Astrocyte of the cerebellum (primary cell): Measurements from ENCODE around the gene SLC35G6.

Experiments used
- DNase-seq: peaks from one replicate; pipeline ENCODE4 v3.0.0-alpha.2; 2011; ENCODE audit warnings: low read depth
- H3K4me3 ChIP-seq: 2 replicates; pipeline ENCODE4 v1.5.1; 2011; ENCODE audit warnings: mild to moderate bottlenecking, low read depth, low read length, moderate library complexity
- in situ Hi-C: cut with HindIII; loops from 2 replicates; pipeline ENCODE4 v1.10.0; 2017; ENCODE audit warnings: low sequenced_read_pairs
- TF ChIP-seq, protein P1 (sequence below): IDR thresholded peaks from 2 replicates; pipeline ENCODE4 v1.5.1; 2012; ENCODE audit warnings: low read length, low read depth, moderate library complexity, mild to moderate bottlenecking; ENCODE audit errors: missing control alignments

The SLC35G6 gene

DNA sequence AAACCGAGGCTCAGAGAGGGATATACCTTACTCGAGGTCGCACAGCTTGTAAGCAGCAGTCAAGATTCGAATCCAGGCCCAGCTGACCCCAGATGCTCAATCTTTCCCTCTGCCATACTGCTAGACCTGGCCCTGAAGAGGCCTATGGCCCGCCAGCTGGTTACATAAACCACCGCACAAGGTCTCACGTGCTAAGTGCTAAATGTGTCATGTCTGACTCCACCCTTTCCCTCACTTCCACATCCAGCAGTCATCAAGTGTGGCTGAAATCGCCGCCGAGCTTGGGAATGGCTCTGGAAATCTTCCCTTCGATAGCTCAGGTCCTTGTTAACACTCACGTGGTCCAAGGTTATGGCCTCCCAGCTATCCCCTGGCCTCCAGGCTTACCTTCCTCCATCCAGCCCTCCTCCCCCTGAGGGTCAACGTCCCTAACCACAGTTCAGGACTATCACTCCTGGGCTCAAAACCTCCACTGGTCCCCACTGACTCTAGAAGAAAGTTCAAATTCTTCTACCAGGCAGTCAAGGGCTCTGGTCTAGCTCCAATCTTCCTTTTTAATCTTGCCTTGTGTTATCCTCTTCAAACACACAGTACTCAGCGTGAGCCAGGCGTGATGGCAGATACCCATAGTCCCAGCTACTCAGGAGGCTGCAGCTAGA, 5.4 kb upstream of the SLC35G6 start:
- TF ChIP-seq, protein P1, sequence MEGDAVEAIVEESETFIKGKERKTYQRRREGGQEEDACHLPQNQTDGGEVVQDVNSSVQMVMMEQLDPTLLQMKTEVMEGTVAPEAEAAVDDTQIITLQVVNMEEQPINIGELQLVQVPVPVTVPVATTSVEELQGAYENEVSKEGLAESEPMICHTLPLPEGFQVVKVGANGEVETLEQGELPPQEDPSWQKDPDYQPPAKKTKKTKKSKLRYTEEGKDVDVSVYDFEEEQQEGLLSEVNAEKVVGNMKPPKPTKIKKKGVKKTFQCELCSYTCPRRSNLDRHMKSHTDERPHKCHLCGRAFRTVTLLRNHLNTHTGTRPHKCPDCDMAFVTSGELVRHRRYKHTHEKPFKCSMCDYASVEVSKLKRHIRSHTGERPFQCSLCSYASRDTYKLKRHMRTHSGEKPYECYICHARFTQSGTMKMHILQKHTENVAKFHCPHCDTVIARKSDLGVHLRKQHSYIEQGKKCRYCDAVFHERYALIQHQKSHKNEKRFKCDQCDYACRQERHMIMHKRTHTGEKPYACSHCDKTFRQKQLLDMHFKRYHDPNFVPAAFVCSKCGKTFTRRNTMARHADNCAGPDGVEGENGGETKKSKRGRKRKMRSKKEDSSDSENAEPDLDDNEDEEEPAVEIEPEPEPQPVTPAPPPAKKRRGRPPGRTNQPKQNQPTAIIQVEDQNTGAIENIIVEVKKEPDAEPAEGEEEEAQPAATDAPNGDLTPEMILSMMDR, result no peak
- H3K4me3 ChIP-seq, result no peak overlapping the region
- in situ Hi-C loops, result loop anchor here (5.0 kb wide), 3 partner anchors 44 to 89 kb away; no protein-coding TSS in a partner anchor
- no peak for DNase-seq

DNA sequence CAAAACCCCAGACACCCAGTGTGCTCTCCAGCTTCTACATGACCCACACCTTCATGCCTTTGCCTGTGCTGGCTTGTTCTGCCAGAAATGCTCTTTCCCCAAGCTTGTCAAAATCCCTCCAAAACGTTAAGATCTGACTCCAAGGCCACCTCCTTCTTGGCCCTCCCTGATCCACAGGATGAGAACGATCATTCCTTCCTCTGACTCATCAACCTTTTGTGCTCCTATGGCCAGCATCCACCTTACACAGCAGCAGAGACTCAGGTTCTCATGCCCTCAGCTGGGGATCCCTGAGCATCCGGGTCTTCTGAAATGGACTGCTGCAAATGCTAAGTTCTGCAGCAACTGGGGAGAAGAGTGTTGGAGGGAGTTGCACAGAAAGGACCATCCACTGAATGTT, 4.8 kb upstream of the SLC35G6 start:
- in situ Hi-C loops, result loop anchor here (5.0 kb wide), 3 partner anchors 44 to 89 kb away; no protein-coding TSS in a partner anchor
- TF ChIP-seq, protein P1, result no peak
- H3K4me3 ChIP-seq, result no peak overlapping the region
- DNase-seq, result peak; percentile 42

DNA sequence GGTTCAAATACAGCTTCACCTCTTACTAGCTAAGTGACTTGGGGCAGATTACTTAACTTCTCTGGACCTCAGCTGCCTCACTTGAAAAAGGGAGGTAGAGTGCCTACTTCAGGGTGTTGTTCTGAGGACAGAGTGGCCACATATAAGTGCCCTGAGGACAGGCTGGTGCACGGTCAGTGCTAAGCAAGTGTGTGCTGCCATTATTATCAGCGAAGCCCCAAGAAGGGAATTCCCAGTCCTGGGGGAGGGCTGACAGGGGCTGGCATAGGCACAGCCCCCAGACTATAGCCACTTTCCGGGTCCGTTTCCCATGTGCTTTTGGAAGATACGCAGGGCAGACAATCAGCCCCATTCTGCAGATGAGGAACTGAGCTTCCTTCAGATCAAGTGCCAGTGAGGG, 4.3 kb upstream of the SLC35G6 start:
- TF ChIP-seq, protein P1, result no peak
- in situ Hi-C loops, result loop anchor here (5.0 kb wide), 3 partner anchors 45 to 90 kb away; no protein-coding TSS in a partner anchor
- H3K4me3 ChIP-seq, result no peak overlapping the region
- DNase-seq, result no peak

DNA sequence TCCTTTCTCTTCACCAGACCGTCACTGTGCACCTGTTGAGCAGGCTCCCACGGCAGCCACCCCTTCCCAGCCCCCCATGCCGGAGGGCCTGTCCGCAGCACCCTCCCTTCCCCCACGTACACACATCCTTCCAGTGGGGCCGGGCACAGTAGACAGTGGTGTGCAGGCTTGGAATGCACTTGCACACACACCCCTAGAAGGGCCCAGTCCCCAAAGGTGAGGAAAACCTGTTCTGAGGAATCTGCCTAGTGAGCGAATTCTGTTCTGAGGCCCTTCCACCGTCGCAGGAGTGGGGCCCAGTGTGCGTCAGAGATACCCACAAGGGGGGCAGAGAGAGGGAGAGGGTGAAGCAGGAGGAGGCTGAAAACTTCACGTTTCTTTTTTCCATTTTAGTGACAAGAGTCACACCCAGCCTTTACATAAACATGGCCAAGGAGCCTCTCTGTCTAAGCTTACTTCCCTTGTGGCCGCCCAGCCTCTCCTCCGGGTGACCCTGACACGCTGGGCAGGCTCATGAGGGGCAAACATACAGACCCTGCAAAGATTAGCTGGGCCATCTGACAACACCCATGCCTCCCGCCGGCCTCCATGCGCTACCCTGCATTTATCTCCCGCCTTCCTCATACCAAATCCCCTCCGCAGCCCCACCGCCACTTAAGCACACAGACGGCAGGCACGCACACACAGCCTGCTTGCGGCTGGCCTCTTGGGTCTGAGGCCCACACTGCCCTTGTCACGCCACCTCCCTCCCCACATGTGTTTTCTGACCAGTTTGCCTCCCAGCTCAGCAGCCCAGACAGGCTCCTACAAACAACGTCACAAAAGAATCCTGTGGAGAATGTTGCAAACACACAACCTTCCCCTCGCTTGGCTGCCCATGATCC, 3.6 kb upstream of the SLC35G6 start:
- H3K4me3 ChIP-seq, result peak overlapping the region; percentile 80
- in situ Hi-C loops, result loop anchor here (5.0 kb wide), 3 partner anchors 45 to 90 kb away; no protein-coding TSS in a partner anchor
- TF ChIP-seq, protein P1, result no peak
- DNase-seq, result peak; percentile 46

DNA sequence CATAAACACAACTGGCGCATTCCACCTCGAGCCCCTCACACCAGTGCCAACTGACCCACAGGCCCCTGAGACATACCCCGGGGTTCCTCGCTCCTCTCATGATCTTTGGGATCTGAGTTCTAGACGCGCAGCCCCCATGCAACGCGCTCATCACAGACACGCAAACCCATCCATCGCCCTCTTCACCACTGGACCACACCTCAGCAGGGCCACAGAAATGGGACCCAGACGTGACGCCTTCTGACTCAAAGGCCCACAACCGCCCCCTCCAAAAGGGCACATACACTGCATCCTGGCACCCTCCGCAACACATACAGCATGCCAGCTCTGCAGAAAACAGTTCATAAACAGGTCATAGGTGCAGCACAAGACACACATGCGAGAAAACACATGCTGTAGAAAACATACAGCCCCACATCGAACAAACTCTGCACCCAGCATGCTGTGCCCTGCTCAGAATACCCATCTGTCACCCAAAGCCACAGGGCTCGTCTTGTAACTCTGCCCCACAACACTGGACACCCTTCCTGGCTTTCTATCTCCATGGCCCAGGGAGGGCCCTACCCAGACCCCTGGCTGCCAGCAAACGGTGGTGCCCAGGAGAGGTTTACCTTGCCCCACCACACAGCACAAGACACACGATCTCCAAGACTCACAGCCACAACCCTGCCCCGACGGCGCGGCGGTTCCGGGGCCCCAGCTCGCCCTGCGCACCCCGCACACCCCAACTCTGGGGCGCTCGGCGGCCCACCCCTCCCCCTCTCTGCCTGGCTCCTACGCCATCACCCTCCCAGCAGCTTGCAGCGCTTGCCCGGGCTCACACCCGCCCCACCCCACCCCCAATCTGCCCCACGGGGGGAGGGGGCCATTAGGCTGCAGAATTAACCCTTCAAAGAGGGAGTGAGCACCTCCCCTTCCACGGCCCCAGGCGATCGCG, 2.7 kb upstream of the SLC35G6 start:
- peak overlapping the region; percentile 80 for H3K4me3 ChIP-seq
- DNase-seq, result no peak
- in situ Hi-C loops, result loop anchor here (5.0 kb wide), 3 partner anchors 46 to 91 kb away; no protein-coding TSS in a partner anchor
- TF ChIP-seq, protein P1, result no peak
